IMR-90 (cell line): Measurements from ENCODE around the gene DDX59. TPM values are rescaled to one million over a fixed set of nuclear protein-coding genes. Genes with fewer than 3 reads are reported as not detected.

Experiments
- ATAC-seq: fragments of 200-7000 bp; cut with Tn5 transposase; 2 replicates; pipeline ENCODE4 v1.9.1; 2020; ENCODE audit warnings: low read depth, mild to moderate bottlenecking, moderate library complexity
- BruUV-seq: library from RNA; stranded (reverse); fragments of 400-500 nt; replicated peaks from 2 replicates; lab custom pipeline; 2021; lab: Mats Ljungman, UMichigan
- CTCF ChIA-PET: fragments of 300-600 bp; formaldehyde crosslinking; extraction: SDS; loops from one replicate; lab custom pipeline; 2021; ENCODE audit warnings: antibody characterized with exemption; lab: Yijun Ruan, JAX
- POLR2A ChIA-PET: fragments of 300-600 bp; sonication (Branson Sonifier 250); formaldehyde crosslinking; loops from one replicate; lab custom pipeline; 2022; ENCODE audit warnings: antibody characterized with exemption; ENCODE audit not compliant: unreplicated experiment; lab: Charles Lee
- DNase-seq: peaks from one replicate; pipeline ENCODE4 v3.0.0; 2013
- H2AFZ ChIP-seq: replicated peaks from 2 replicates; pipeline ENCODE3; 2013; ENCODE audit warnings: low read length, mild to moderate bottlenecking; ENCODE audit not compliant: poor library complexity
- H2AK5ac ChIP-seq: 2 replicates; pipeline ENCODE4 v1.6.1; 2013; ENCODE audit warnings: low read depth, low read length, inconsistent platforms
- H2AK9ac ChIP-seq: replicated peaks from 2 replicates; pipeline ENCODE3; 2013; ENCODE audit warnings: mild to moderate bottlenecking, low read depth, low read length, moderate library complexity; ENCODE audit not compliant: poor library complexity
- H2BK120ac ChIP-seq: 2 replicates; pipeline ENCODE4 v1.6.1; 2013; ENCODE audit warnings: low read depth, low read length, inconsistent platforms
- H2BK15ac ChIP-seq: 3 replicates; pipeline ENCODE4 v1.6.1; 2013; ENCODE audit warnings: low read depth, low read length, inconsistent platforms
- H2BK20ac ChIP-seq: 2 replicates; pipeline ENCODE4 v1.6.1; 2013; ENCODE audit warnings: low read depth, mild to moderate bottlenecking, inconsistent platforms, low read length, moderate library complexity
- H2BK5ac ChIP-seq: 2 replicates; pipeline ENCODE4 v1.6.1; 2013; ENCODE audit warnings: mild to moderate bottlenecking, low read depth, low read length, inconsistent platforms; ENCODE audit not compliant: poor library complexity, severe bottlenecking
- H3K14ac ChIP-seq: replicated peaks from 2 replicates; pipeline ENCODE4 v1.6.1; 2013; ENCODE audit warnings: low read depth, low read length, inconsistent platforms
- H3K18ac ChIP-seq: 2 replicates; pipeline ENCODE4 v1.6.1; 2013; ENCODE audit warnings: low read depth, low read length, control low read depth
- H3K23ac ChIP-seq: 2 replicates; pipeline ENCODE4 v1.6.1; 2013; ENCODE audit warnings: low read depth, low read length, inconsistent platforms
- H3K27ac ChIP-seq: 2 replicates; pipeline ENCODE4 v1.5.1; 2013; ENCODE audit warnings: mild to moderate bottlenecking, control low read depth, low read length; ENCODE audit not compliant: insufficient read depth
- H3K27me3 ChIP-seq: 2 replicates; pipeline ENCODE4 v1.6.1; 2013; ENCODE audit warnings: low read length; ENCODE audit not compliant: control insufficient read depth, insufficient read depth
- H3K36me3 ChIP-seq: 2 replicates; pipeline ENCODE4 v1.6.1; 2013; ENCODE audit warnings: low read length, mixed read lengths; ENCODE audit not compliant: control insufficient read depth, insufficient read depth
- H3K4ac ChIP-seq: 2 replicates; pipeline ENCODE4 v1.6.1; 2013; ENCODE audit warnings: low read depth, low read length, inconsistent platforms
- H3K4me1 ChIP-seq: 2 replicates; pipeline ENCODE4 v1.6.1; 2013; ENCODE audit warnings: low read length, mixed read lengths; ENCODE audit not compliant: control insufficient read depth, insufficient read depth
- H3K4me2 ChIP-seq: 2 replicates; pipeline ENCODE4 v1.6.1; 2013; ENCODE audit warnings: low read depth, mild to moderate bottlenecking, control low read depth, low read length, moderate library complexity
- H3K4me3 ChIP-seq: 2 replicates; pipeline ENCODE4 v1.5.1; 2013; ENCODE audit warnings: low read depth, mild to moderate bottlenecking, control low read depth, low read length, moderate library complexity; ENCODE audit not compliant: insufficient read depth
- H3K56ac ChIP-seq: 2 replicates; pipeline ENCODE4 v1.6.1; 2013; ENCODE audit warnings: low read length, inconsistent platforms; ENCODE audit not compliant: insufficient read depth; ENCODE audit errors: extremely low read depth
- H3K79me1 ChIP-seq, 2 experiments: 2 replicates each; pipeline ENCODE4 v1.6.1; 2013; ENCODE audit warnings: low read length in 2 of 2, inconsistent platforms in 1 of 2, low read depth in 1 of 2
- H3K9ac ChIP-seq: 2 replicates; pipeline ENCODE4 v1.6.1; 2013; ENCODE audit warnings: low read depth, low read length, control low read depth
- H3K9me1 ChIP-seq: 2 replicates; pipeline ENCODE4 v1.6.1; 2013; ENCODE audit warnings: low read length, inconsistent platforms; ENCODE audit not compliant: insufficient read depth
- H3K9me3 ChIP-seq: 2 replicates; pipeline ENCODE4 v1.6.1; 2013; ENCODE audit warnings: low read length; ENCODE audit not compliant: control insufficient read depth, insufficient read depth
- H4K20me1 ChIP-seq: 2 replicates; pipeline ENCODE4 v1.6.1; 2013; ENCODE audit warnings: low read length, inconsistent platforms; ENCODE audit not compliant: insufficient read depth
- H4K5ac ChIP-seq: 2 replicates; pipeline ENCODE4 v1.6.1; 2013; ENCODE audit warnings: mild to moderate bottlenecking, low read depth, low read length, control low read depth
- H4K8ac ChIP-seq, 2 experiments: 2 replicates each; pipeline ENCODE4 v1.6.1; 2013; ENCODE audit warnings: low read depth in 2 of 2, low read length in 2 of 2, control low read depth in 1 of 2, inconsistent platforms in 1 of 2
- H4K91ac ChIP-seq: 2 replicates; pipeline ENCODE4 v1.6.1; 2013; ENCODE audit warnings: low read depth, low read length, inconsistent platforms; ENCODE audit not compliant: insufficient read depth
- BHLHE40 ChIP-seq: fragments of 150-350 bp; IDR thresholded peaks from 2 replicates; pipeline ENCODE4 v1.6.1; 2016; ENCODE audit warnings: mild to moderate bottlenecking, low read depth, low read length
- CEBPB ChIP-seq: IDR thresholded peaks from 2 replicates; pipeline ENCODE4 v1.6.1; 2012; ENCODE audit warnings: low read depth, low read length, improper control_type of control experiment
- CHD1 ChIP-seq: IDR thresholded peaks from 2 replicates; pipeline ENCODE4 v1.6.1; 2012; ENCODE audit warnings: low read depth, low read length, improper control_type of control experiment
- FOS ChIP-seq: fragments of 150-350 bp; IDR thresholded peaks from 2 replicates; pipeline ENCODE4 v1.6.1; 2016; ENCODE audit warnings: low read depth, low read length
- MAFK ChIP-seq: IDR thresholded peaks from 2 replicates; pipeline ENCODE4 v1.6.1; 2012; ENCODE audit warnings: low read depth, low read length, improper control_type of control experiment
- MAZ ChIP-seq: IDR thresholded peaks from 2 replicates; pipeline ENCODE4 v1.6.1; 2012; ENCODE audit warnings: low read depth, mild to moderate bottlenecking, low read length, improper control_type of control experiment, moderate library complexity, borderline replicate concordance
- MXI1 ChIP-seq: IDR thresholded peaks from 2 replicates; pipeline ENCODE4 v1.6.1; 2012; ENCODE audit warnings: low read depth, mild to moderate bottlenecking, low read length, moderate library complexity, borderline replicate concordance
- NFE2L2 ChIP-seq: fragments of 150-350 bp; IDR thresholded peaks from 2 replicates; pipeline ENCODE4 v1.6.1; 2016; ENCODE audit warnings: low read depth, mild to moderate bottlenecking, low read length
- POLR2A ChIP-seq: IDR thresholded peaks from 2 replicates; pipeline ENCODE4 v1.6.1; 2012; ENCODE audit warnings: mild to moderate bottlenecking, low read depth, low read length
- RAD21 ChIP-seq: IDR thresholded peaks from 2 replicates; pipeline ENCODE4 v1.6.1; 2012; ENCODE audit warnings: low read length, improper control_type of control experiment
- RCOR1 ChIP-seq: IDR thresholded peaks from 2 replicates; pipeline ENCODE4 v1.6.1; 2012; ENCODE audit warnings: mild to moderate bottlenecking, low read length, improper control_type of control experiment; ENCODE audit not compliant: insufficient replicate concordance
- RFX5 ChIP-seq: IDR thresholded peaks from 2 replicates; pipeline ENCODE4 v1.8.0; 2012; ENCODE audit warnings: low read depth, mild to moderate bottlenecking, low read length, moderate library complexity
- SMC3 ChIP-seq: fragments of 150-350 bp; IDR thresholded peaks from 2 replicates; pipeline ENCODE4 v1.6.1; 2016; ENCODE audit warnings: low read depth, mild to moderate bottlenecking, antibody characterized with exemption, low read length, moderate library complexity
- USF2 ChIP-seq: fragments of 150-350 bp; IDR thresholded peaks from 2 replicates; pipeline ENCODE4 v1.6.1; 2017; ENCODE audit warnings: mild to moderate bottlenecking, antibody characterized with exemption, low read length, low read depth
- WGBS, 2 experiments: methylation state at CpG; one replicate each; pipeline versions ENCODE4 v1.1.5 to v1.1.7; 2013; ENCODE audit warnings: missing lambda C conversion rate in 2 of 2; ENCODE audit not compliant: insufficient read length in 1 of 2; ENCODE audit errors: extremely low coverage in 2 of 2; 5-methylcytosine and 5-hydroxymethylcytosine counted together
- dilution Hi-C: fragments of 300-500 bp; cut with HindIII; formaldehyde crosslinking; loops from one replicate; pipeline ENCODE4 v1.14.3; 2018; ENCODE audit warnings: low sequenced_read_pairs; ENCODE audit not compliant: unreplicated experiment
- in situ Hi-C: fragments of 300-500 bp; cut with MboI; formaldehyde crosslinking; loops from 3 replicates; pipeline ENCODE4 v1.14.3; 2019; ENCODE audit warnings: low sequenced_read_pairs, inconsistent platforms, mixed read lengths
- intact Hi-C: fragments of 100-400 bp; cut with micrococcal nuclease; formaldehyde crosslinking; loops from 2 replicates; pipeline ENCODE4 v1.10.0; 2022
- polyA plus RNA-seq, 3 experiments: library from polyadenylated mRNA; depleted of rRNA; stranded (reverse); fragments of >200 nt; gene quantifications; 2 replicates each; pipeline ENCODE4 v1.2.3, GENCODE V29; 2012; ENCODE audit warnings: low replicate concordance in 1 of 3
- total RNA-seq: library from RNA; depleted of rRNA; stranded (reverse); fragments of >200 nt; gene quantifications from 2 replicates; pipeline ENCODE4 v1.2.3, GENCODE V29; 2012
- TF ChIP-seq, protein P1 (sequence below): conservative IDR thresholded peaks from 2 replicates; pipeline ENCODE4 v1.5.1; 2012; ENCODE audit warnings: mild to moderate bottlenecking, low read depth, low read length, improper control_type of control experiment
- TF ChIP-seq, protein P2 (sequence below): fragments of 150-350 bp; IDR thresholded peaks from 2 replicates; pipeline ENCODE4 v1.6.1; 2016; ENCODE audit warnings: low read depth, mild to moderate bottlenecking, low read length, moderate library complexity, borderline replicate concordance

DDX59 gene
- total and polyA plus RNA-seq, 2 of the 4 experiments (the other 2 are of a cell fraction): 8.6 to 9.1 TPM

DNA sequence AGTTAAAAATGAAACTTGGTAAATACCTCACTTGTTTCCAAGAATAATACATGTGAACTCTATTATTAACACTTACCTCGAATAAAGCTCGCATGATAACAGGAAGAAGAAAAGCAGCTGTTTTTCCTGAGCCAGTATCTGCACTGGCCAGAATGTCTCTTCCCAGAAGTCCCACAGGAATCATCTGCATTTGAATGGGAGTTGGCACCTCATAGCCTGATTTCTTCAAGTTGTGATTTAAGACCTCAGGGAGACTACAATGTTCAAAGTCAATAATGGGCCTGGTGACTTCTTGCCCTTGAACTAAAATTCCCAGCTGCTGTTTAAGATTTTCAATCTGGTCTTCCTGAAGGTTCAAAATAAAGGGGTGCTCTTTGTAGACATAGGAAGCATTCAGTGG lies 3.8 kb downstream of the DDX59 start:
- Histone ChIP-seq H3K9me1 (no peaks in the 10 kb centered on the region), H2AFZ (no peak overlapping the region), H3K4me2 (no peak overlapping the region), H2AK9ac (no peak overlapping the region), H3K9me3 (no peaks in the 10 kb centered on the region), H2BK120ac (no peak overlapping the region), H3K36me3 (peaks cover 6% of the 10 kb centered on the region), H3K56ac (no peak overlapping the region), H2BK15ac (no peak overlapping the region), H3K4ac (no peak overlapping the region), H4K8ac (no peak overlapping the region), H3K18ac (no peak overlapping the region), H3K27me3 (no peaks in the 10 kb centered on the region), H3K4me3 (no peak overlapping the region), H4K20me1 (no peaks in the 10 kb centered on the region), H4K91ac (no peak overlapping the region), H2AK5ac (no peak overlapping the region), H3K79me1 (peaks cover 18 to 40% of the 10 kb centered on the region in 2 experiments), H3K14ac (no peak overlapping the region), H2BK20ac (no peak overlapping the region), H3K27ac (no peak overlapping the region), H3K23ac (no peak overlapping the region), H4K5ac (no peak overlapping the region), H3K4me1 (peaks cover 3% of the 10 kb centered on the region; the same call in 1 of the 2 replicates), H3K9ac (no peak overlapping the region), H2BK5ac (no peak overlapping the region)
- TF ChIP-seq, protein P1, sequence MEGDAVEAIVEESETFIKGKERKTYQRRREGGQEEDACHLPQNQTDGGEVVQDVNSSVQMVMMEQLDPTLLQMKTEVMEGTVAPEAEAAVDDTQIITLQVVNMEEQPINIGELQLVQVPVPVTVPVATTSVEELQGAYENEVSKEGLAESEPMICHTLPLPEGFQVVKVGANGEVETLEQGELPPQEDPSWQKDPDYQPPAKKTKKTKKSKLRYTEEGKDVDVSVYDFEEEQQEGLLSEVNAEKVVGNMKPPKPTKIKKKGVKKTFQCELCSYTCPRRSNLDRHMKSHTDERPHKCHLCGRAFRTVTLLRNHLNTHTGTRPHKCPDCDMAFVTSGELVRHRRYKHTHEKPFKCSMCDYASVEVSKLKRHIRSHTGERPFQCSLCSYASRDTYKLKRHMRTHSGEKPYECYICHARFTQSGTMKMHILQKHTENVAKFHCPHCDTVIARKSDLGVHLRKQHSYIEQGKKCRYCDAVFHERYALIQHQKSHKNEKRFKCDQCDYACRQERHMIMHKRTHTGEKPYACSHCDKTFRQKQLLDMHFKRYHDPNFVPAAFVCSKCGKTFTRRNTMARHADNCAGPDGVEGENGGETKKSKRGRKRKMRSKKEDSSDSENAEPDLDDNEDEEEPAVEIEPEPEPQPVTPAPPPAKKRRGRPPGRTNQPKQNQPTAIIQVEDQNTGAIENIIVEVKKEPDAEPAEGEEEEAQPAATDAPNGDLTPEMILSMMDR: no peak
- TF ChIP-seq NFE2L2: no peak
- TF ChIP-seq BHLHE40: no peak
- TF ChIP-seq RCOR1: no peak
- no peak for TF ChIP-seq MXI1
- TF ChIP-seq MAFK: no peak
- TF ChIP-seq RFX5: no peak
- no peak for TF ChIP-seq CEBPB
- TF ChIP-seq RAD21: no peak
- no peak for TF ChIP-seq CHD1
- TF ChIP-seq USF2: no peak
- TF ChIP-seq MAZ: no peak
- no peak for TF ChIP-seq SMC3
- no peak for TF ChIP-seq POLR2A
- TF ChIP-seq, protein P2, sequence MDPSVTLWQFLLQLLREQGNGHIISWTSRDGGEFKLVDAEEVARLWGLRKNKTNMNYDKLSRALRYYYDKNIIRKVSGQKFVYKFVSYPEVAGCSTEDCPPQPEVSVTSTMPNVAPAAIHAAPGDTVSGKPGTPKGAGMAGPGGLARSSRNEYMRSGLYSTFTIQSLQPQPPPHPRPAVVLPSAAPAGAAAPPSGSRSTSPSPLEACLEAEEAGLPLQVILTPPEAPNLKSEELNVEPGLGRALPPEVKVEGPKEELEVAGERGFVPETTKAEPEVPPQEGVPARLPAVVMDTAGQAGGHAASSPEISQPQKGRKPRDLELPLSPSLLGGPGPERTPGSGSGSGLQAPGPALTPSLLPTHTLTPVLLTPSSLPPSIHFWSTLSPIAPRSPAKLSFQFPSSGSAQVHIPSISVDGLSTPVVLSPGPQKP: no peak
- TF ChIP-seq FOS: no peak
- DNase-seq: no peak
- dilution Hi-C loops (no loop called here), in situ Hi-C loops (no loop called here), intact Hi-C loops (no loop called here)
- ChIA-PET POLR2A (no interaction called here), CTCF (no interaction called here)
- no CpG with 5 or more reads among the region's 2 CpGs for WGBS, 2 experiments
- no peak for ATAC-seq
- no TSS peak for BruUV-seq
